Loucy (cell line): ENCODE measurements around the gene CD82.

Experiments
- H2AFZ ChIP-seq: fragments of 200-600 bp; sonication (generic); 2 replicates; pipeline ENCODE4 v1.6.0; 2016; ENCODE audit warnings: antibody characterized with exemption, mild to moderate bottlenecking, low read length, moderate library complexity
- H3F3A ChIP-seq: fragments of 200-600 bp; 2 replicates; pipeline ENCODE4 v1.6.0; 2016; ENCODE audit warnings: antibody characterized with exemption, low read depth, mild to moderate bottlenecking
- H3K27me3 ChIP-seq: fragments of 200-600 bp; sonication (generic); 2 replicates; pipeline ENCODE4 v1.6.1; 2014; ENCODE audit warnings: low read length, mild to moderate bottlenecking; ENCODE audit not compliant: insufficient read depth, poor library complexity, severe bottlenecking
- H3K36me3 ChIP-seq: fragments of 200-600 bp; sonication (generic); 2 replicates; pipeline ENCODE4 v1.6.1; 2016; ENCODE audit warnings: low read length; ENCODE audit not compliant: insufficient read depth
- H3K4me1 ChIP-seq: fragments of 200-600 bp; sonication (generic); 2 replicates; pipeline ENCODE4 v1.5.1; 2014; ENCODE audit warnings: low read length, mild to moderate bottlenecking; ENCODE audit not compliant: insufficient read depth, poor library complexity, severe bottlenecking
- H3K4me2 ChIP-seq: fragments of 200-600 bp; sonication (generic); 2 replicates; pipeline ENCODE4 v1.6.0; 2014; ENCODE audit warnings: antibody characterized with exemption, low read length, low read depth, mild to moderate bottlenecking; ENCODE audit not compliant: poor library complexity, severe bottlenecking
- H3K4me3 ChIP-seq: fragments of 200-600 bp; sonication (generic); 2 replicates; pipeline ENCODE4 v1.5.1; 2014; ENCODE audit warnings: low read length, mild to moderate bottlenecking, mixed read lengths; ENCODE audit not compliant: poor library complexity, severe bottlenecking
- H3K79me2 ChIP-seq: fragments of 200-600 bp; sonication (generic); 2 replicates; pipeline ENCODE4 v1.6.1; 2014; ENCODE audit warnings: low read length; ENCODE audit not compliant: insufficient read depth
- H3K9ac ChIP-seq: fragments of 200-600 bp; sonication (generic); 2 replicates; pipeline ENCODE4 v1.6.0; 2014; ENCODE audit warnings: mild to moderate bottlenecking, low read depth, low read length, moderate library complexity; ENCODE audit not compliant: poor library complexity, severe bottlenecking
- H3K9me2 ChIP-seq: fragments of 200-600 bp; sonication (generic); replicated peaks from 2 replicates; pipeline ENCODE4 v1.6.1; 2016; ENCODE audit warnings: low read depth, low read length, mixed read lengths
- H3K9me3 ChIP-seq: fragments of 200-600 bp; sonication (generic); 2 replicates; pipeline ENCODE4 v1.6.1; 2014; ENCODE audit warnings: mild to moderate bottlenecking, antibody characterized with exemption, low read length, low read depth; ENCODE audit not compliant: insufficient read depth
- H4K20me1 ChIP-seq: fragments of 200-600 bp; sonication (generic); 2 replicates; pipeline ENCODE4 v1.6.0; 2014; ENCODE audit warnings: antibody characterized with exemption, low read length, mild to moderate bottlenecking; ENCODE audit not compliant: insufficient read depth, poor library complexity, severe bottlenecking
- EZH2phosphoT487 ChIP-seq: fragments of 200-600 bp; IDR thresholded peaks from 2 replicates; pipeline ENCODE4 v1.6.1; 2018; ENCODE audit warnings: antibody characterized with exemption, mild to moderate bottlenecking, moderate library complexity, borderline replicate concordance
- TF ChIP-seq, protein P1 (sequence below): fragments of 200-600 bp; sonication (generic); conservative IDR thresholded peaks from 2 replicates; pipeline ENCODE4 v1.5.1; 2014; ENCODE audit warnings: mild to moderate bottlenecking, antibody characterized with exemption, low read length

The CD82 gene

DNA sequence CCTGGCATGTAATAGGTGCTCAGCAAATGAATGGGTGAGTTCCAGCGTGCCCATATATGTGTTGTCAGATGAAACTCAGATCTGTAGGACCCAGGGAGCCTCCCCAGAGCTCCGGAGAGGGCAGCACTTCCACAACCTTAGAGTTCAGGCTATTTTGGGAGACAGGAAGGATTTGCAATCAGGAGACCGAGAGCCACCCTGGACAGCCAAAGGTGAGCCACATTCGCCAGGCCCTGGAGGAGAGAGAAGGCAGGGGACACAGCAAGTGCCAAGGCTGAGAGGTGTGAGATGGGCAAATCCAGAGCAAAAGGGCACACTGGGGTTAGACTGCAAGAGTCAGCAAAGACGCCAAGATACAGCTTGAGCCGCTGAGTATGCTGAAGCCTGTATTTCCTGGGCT is 66.4 kb downstream of the CD82 start:
- no peaks in the 10 kb centered on the region for H3K27me3 ChIP-seq
- no peaks in the 10 kb centered on the region for H4K20me1 ChIP-seq
- H3K4me3 ChIP-seq = no peak overlapping the region
- no peaks in the 10 kb centered on the region for H3K79me2 ChIP-seq
- no peaks in the 10 kb centered on the region for H3F3A ChIP-seq
- no peak overlapping the region for H2AFZ ChIP-seq
- TF ChIP-seq EZH2phosphoT487 = no peak
- no peaks in the 10 kb centered on the region for H3K4me1 ChIP-seq
- no peak overlapping the region for H3K9ac ChIP-seq
- H3K36me3 ChIP-seq = no peaks in the 10 kb centered on the region
- no peak overlapping the region for H3K4me2 ChIP-seq
- H3K9me2 ChIP-seq = no peaks in the 10 kb centered on the region
- H3K9me3 ChIP-seq = no peaks in the 10 kb centered on the region

DNA sequence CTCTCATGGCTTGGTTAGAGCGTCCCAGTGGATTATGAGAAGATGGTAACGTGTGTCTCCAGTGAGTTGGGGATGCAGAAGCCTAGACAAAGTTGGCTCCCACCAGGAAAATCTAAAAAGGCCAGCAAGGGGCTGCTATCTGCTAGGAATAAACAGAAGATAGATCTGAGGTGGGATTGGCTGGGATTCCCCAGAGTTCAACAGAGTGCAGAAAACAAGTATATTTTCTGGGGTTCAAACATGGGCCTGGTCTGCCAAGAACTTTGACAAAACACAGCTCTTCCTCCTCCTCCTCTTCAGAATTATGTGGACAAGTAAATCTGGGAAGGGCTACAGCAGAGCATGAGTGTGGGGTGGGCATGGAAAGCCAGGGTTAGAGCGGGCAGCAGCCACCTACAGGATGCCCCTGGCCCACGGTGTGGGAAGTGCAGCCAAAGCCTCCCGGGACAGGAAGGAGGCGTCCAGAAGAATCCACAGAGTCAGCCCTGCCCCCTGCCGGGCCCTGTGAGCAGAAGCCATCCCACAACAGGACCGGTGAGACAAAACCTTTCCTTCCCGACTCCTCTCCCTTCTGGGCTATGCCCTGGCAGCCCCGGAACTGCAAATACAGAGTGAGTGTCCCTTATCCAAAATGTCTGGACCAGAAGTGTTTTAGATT is 67.1 kb downstream of the CD82 start:
- no peak overlapping the region for H3K4me2 ChIP-seq
- no peaks in the 10 kb centered on the region for H4K20me1 ChIP-seq
- H3K9me3 ChIP-seq = no peaks in the 10 kb centered on the region
- no peaks in the 10 kb centered on the region for H3K36me3 ChIP-seq
- no peaks in the 10 kb centered on the region for H3K27me3 ChIP-seq
- H3F3A ChIP-seq = no peaks in the 10 kb centered on the region
- H3K4me3 ChIP-seq = no peak overlapping the region
- H3K9me2 ChIP-seq = no peaks in the 10 kb centered on the region
- no peaks in the 10 kb centered on the region for H3K79me2 ChIP-seq
- TF ChIP-seq EZH2phosphoT487 = no peak
- TF ChIP-seq, protein P1, sequence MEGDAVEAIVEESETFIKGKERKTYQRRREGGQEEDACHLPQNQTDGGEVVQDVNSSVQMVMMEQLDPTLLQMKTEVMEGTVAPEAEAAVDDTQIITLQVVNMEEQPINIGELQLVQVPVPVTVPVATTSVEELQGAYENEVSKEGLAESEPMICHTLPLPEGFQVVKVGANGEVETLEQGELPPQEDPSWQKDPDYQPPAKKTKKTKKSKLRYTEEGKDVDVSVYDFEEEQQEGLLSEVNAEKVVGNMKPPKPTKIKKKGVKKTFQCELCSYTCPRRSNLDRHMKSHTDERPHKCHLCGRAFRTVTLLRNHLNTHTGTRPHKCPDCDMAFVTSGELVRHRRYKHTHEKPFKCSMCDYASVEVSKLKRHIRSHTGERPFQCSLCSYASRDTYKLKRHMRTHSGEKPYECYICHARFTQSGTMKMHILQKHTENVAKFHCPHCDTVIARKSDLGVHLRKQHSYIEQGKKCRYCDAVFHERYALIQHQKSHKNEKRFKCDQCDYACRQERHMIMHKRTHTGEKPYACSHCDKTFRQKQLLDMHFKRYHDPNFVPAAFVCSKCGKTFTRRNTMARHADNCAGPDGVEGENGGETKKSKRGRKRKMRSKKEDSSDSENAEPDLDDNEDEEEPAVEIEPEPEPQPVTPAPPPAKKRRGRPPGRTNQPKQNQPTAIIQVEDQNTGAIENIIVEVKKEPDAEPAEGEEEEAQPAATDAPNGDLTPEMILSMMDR = no peak; the same call in 1 of the 2 replicates
- no peaks in the 10 kb centered on the region for H3K4me1 ChIP-seq
- no peak overlapping the region for H3K9ac ChIP-seq
- H2AFZ ChIP-seq = no peak overlapping the region

DNA sequence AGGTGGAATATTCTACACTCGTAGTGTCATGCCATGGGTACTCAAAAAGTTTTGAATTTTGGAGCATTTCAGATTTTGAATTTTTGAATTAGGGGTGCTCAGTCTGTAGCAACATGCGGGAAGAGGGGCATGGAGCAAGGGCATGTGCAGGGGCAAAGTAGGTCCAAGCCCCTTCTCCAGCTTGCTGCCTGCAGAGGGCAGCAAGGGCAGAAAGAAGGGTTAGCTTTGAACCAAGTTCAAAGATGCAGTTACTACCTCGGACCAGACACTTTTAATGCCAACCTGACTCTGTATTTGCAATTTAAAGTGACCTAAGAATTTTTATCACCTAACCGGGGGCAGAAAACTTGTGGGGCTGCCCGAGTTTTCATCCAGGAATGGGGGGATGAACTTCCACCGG is 68.2 kb downstream of the CD82 start:
- no peak overlapping the region for H3K4me2 ChIP-seq
- TF ChIP-seq, protein P1 = peak; percentile 55
- no peak for TF ChIP-seq EZH2phosphoT487
- no peaks in the 10 kb centered on the region for H3K36me3 ChIP-seq
- no peaks in the 10 kb centered on the region for H3K4me1 ChIP-seq
- H3F3A ChIP-seq = no peaks in the 10 kb centered on the region
- no peak overlapping the region for H3K9ac ChIP-seq
- no peak overlapping the region for H3K4me3 ChIP-seq
- H2AFZ ChIP-seq = no peak overlapping the region
- H4K20me1 ChIP-seq = no peaks in the 10 kb centered on the region
- no peaks in the 10 kb centered on the region for H3K9me2 ChIP-seq
- no peaks in the 10 kb centered on the region for H3K9me3 ChIP-seq
- H3K79me2 ChIP-seq = no peaks in the 10 kb centered on the region
- H3K27me3 ChIP-seq = no peaks in the 10 kb centered on the region
